Prostate gland (tissue), 2 donors: ENCODE data around the gene KCNT1.

ENCODE experiments used
- CTCF ChIP-seq, 4 experiments: fragments of 200-600 bp in 2 of 4; fragments of 450-650 bp in 2 of 4; sonication (generic) in 2 of 4; IDR thresholded peaks; 1 replicate in 3 of 4; 2 replicates in 1 of 4; pipeline ENCODE4 v1.5.1; 2016 to 2019; ENCODE audit warnings: antibody characterized with exemption in 4 of 4, mild to moderate bottlenecking in 2 of 4, moderate library complexity in 2 of 4
- POLR2A ChIP-seq: fragments of 450-650 bp; IDR thresholded peaks from one replicate; pipeline ENCODE4 v1.6.1; 2016; ENCODE audit warnings: antibody characterized with exemption, mild to moderate bottlenecking
- POLR2AphosphoS5 ChIP-seq: sonication (generic); formaldehyde crosslinking; IDR thresholded peaks from one replicate; pipeline ENCODE4 v1.6.1; 2017; ENCODE audit warnings: antibody characterized with exemption

GRCh38 chr9:135706288-135706687, 4.3 kb downstream of the KCNT1 start:
- TF ChIP-seq CTCF (IDR thresholded peaks at IDR 0.05) = no peak
- no peak for TF ChIP-seq POLR2A
- TF ChIP-seq POLR2AphosphoS5 = no peak
